ENCODE measurements around the gene AQP10.
"Not testable (repeated sequence)": the region's sequence is repeated elsewhere in the genome, so short reads cannot be mapped to it uniquely, and the experiment has no call there.

DNA sequence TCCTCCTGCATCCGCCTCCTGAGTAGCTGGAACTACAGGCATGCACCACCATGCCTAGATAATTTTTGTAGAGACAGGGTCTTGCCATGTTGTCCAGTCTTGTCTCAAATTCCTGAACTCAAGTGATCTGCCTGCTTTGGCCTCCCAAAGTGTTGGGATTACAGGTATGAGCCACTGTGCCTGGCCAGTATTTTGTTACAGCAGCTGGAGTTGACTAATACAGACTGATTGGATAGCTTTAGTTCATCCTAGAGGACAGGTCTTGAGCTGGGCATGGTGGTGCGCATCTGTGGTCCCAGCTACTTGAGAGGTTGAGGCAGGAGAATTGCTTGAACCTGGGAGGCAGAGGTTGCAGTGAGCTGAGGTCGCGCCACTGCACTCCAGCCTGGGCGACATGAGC lies 40.0 kb downstream of the AQP10 start:
- not testable (repeated sequence) for TF ChIP-seq POLR2A (IDR thresholded peaks at IDR 0.05)
- TF ChIP-seq, protein P1, sequence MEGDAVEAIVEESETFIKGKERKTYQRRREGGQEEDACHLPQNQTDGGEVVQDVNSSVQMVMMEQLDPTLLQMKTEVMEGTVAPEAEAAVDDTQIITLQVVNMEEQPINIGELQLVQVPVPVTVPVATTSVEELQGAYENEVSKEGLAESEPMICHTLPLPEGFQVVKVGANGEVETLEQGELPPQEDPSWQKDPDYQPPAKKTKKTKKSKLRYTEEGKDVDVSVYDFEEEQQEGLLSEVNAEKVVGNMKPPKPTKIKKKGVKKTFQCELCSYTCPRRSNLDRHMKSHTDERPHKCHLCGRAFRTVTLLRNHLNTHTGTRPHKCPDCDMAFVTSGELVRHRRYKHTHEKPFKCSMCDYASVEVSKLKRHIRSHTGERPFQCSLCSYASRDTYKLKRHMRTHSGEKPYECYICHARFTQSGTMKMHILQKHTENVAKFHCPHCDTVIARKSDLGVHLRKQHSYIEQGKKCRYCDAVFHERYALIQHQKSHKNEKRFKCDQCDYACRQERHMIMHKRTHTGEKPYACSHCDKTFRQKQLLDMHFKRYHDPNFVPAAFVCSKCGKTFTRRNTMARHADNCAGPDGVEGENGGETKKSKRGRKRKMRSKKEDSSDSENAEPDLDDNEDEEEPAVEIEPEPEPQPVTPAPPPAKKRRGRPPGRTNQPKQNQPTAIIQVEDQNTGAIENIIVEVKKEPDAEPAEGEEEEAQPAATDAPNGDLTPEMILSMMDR (IDR thresholded peaks at IDR 0.05 in 4 of 5, conservative IDR thresholded peaks at IDR 0.05 in 1 of 5), result not testable (repeated sequence)

All from gastrocnemius medialis (tissue), 4 donors.